Activated naive CD8-positive, alpha-beta T cell treated with anti-CD3 and anti-CD28 coated beads, Interleukin-2, amount 50 U/mL, for 24 hours (primary cell): ENCODE data around the gene PCCB.

Experiments used
- ATAC-seq: fragments of 150-1000 bp; cut with Tn5 transposase; one replicate; pipeline ENCODE4 v1.10.0; 2021
- DNase-seq: peaks from one replicate; pipeline ENCODE4 v3.0.0; 2021
- H3K27ac Mint-ChIP-seq: one replicate; pipeline ENCODE4 v1.8.0; 2021; ENCODE audit warnings: mild to moderate bottlenecking, mixed read lengths
- H3K27me3 Mint-ChIP-seq: one replicate; pipeline ENCODE4 v1.8.0; 2021; ENCODE audit warnings: mixed read lengths
- H3K36me3 Mint-ChIP-seq: one replicate; pipeline ENCODE4 v1.8.0; 2021; ENCODE audit warnings: low read depth, mixed read lengths
- H3K4me1 Mint-ChIP-seq: one replicate; pipeline ENCODE4 v1.8.0; 2021; ENCODE audit warnings: mixed read lengths
- H3K4me3 Mint-ChIP-seq: one replicate; pipeline ENCODE4 v1.8.0; 2021; ENCODE audit warnings: mild to moderate bottlenecking, moderate library complexity, mixed read lengths
- H3K9me3 Mint-ChIP-seq: one replicate; pipeline ENCODE4 v1.8.0; 2021; ENCODE audit warnings: mixed read lengths

Gene PCCB

GRCh38 chr3:136277634-136278033, 27.5 kb downstream of the PCCB start:
- no peak overlapping the region for H3K4me3 Mint-ChIP-seq
- peaks cover 12% of the 10 kb centered on the region for H3K4me1 Mint-ChIP-seq
- no peak for DNase-seq
- H3K27me3 Mint-ChIP-seq = no peaks in the 10 kb centered on the region
- peaks cover 54% of the 10 kb centered on the region for H3K36me3 Mint-ChIP-seq
- ATAC-seq = no peak
- peaks cover 30% of the 10 kb centered on the region for H3K9me3 Mint-ChIP-seq
- H3K27ac Mint-ChIP-seq = no peak overlapping the region

- Mint-ChIP-seq H3K4me1 (peaks cover 12% of the 10 kb centered on the region), H3K27ac (no peak overlapping the region), H3K4me3 (no peak overlapping the region), H3K9me3 (peaks cover 30% of the 10 kb centered on the region), H3K27me3 (no peaks in the 10 kb centered on the region), H3K36me3 (peaks cover 54% of the 10 kb centered on the region)
- DNase-seq = no peak
- no peak for ATAC-seq
These were observed 29.0 kb downstream of the PCCB start for GRCh38 chr3:136279092-136279491.

GRCh38 chr3:136280961-136281360, 30.8 kb downstream of the PCCB start:
- ATAC-seq (no peak), DNase-seq (no peak)
- H3K27me3 Mint-ChIP-seq = no peaks in the 10 kb centered on the region
- H3K4me1 Mint-ChIP-seq = peaks cover 10% of the 10 kb centered on the region
- no peak overlapping the region for H3K4me3 Mint-ChIP-seq
- H3K9me3 Mint-ChIP-seq = peaks cover 30% of the 10 kb centered on the region
- peaks cover 57% of the 10 kb centered on the region for H3K36me3 Mint-ChIP-seq
- no peak overlapping the region for H3K27ac Mint-ChIP-seq

- Mint-ChIP-seq H3K27ac (no peak overlapping the region), H3K4me1 (peaks cover 10% of the 10 kb centered on the region), H3K36me3 (peaks cover 63% of the 10 kb centered on the region), H3K27me3 (no peaks in the 10 kb centered on the region), H3K4me3 (no peak overlapping the region), H3K9me3 (peaks cover 30% of the 10 kb centered on the region)
- no peak for ATAC-seq
- no peak for DNase-seq
These were observed 31.9 kb downstream of the PCCB start for GRCh38 chr3:136281966-136282520.

- DNase-seq (no peak), ATAC-seq (no peak)
- Mint-ChIP-seq H3K27ac (no peak overlapping the region), H3K4me3 (no peak overlapping the region), H3K36me3 (peaks cover 57% of the 10 kb centered on the region), H3K27me3 (no peaks in the 10 kb centered on the region), H3K9me3 (peaks cover 23% of the 10 kb centered on the region), H3K4me1 (peaks cover 10% of the 10 kb centered on the region)
These were observed 33.5 kb downstream of the PCCB start for GRCh38 chr3:136283627-136284026.

GRCh38 chr3:136291302-136291701, 41.2 kb downstream of the PCCB start:
- H3K27ac Mint-ChIP-seq = no peak overlapping the region

GRCh38 chr3:136292500-136292899, 42.4 kb downstream of the PCCB start:
- H3K4me1 Mint-ChIP-seq = no peaks in the 10 kb centered on the region
- no peak overlapping the region for H3K27ac Mint-ChIP-seq
- no peaks in the 10 kb centered on the region for H3K27me3 Mint-ChIP-seq
- peaks cover 31% of the 10 kb centered on the region for H3K36me3 Mint-ChIP-seq
- H3K9me3 Mint-ChIP-seq = no peaks in the 10 kb centered on the region
- ATAC-seq (no peak), DNase-seq (no peak)
- H3K4me3 Mint-ChIP-seq = no peak overlapping the region

More at GRCh38 chr3:136291302-136291701, 41.2 kb downstream of the PCCB start:
- Mint-ChIP-seq H3K27me3 (no peaks in the 10 kb centered on the region), H3K4me1 (no peaks in the 10 kb centered on the region), H3K36me3 (peaks cover 36% of the 10 kb centered on the region), H3K4me3 (no peak overlapping the region), H3K9me3 (no peaks in the 10 kb centered on the region)
- DNase-seq (no peak), ATAC-seq (no peak)

DNA sequence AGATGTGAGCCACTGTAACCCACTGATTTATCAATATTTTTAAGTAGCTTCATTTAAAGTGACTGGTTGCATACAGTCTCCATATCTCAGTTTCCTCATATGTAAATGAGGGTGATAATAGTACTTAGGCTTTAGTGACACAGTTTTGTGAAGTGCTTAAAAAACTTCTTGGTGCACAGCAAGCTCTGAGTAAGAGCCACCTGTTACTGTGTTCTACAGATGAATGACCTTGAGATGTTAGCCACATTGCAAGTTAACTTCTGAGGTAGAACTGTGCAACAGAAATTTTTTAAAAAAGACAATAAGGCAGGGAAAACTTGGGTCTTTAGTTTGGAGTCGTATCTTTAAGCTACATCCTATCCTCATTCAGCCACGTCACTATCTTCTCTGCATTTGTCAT, 43.1 kb downstream of the PCCB start:
- no peaks in the 10 kb centered on the region for H3K9me3 Mint-ChIP-seq
- H3K27me3 Mint-ChIP-seq = no peaks in the 10 kb centered on the region
- ATAC-seq (no peak), DNase-seq (no peak)
- H3K27ac Mint-ChIP-seq = no peak overlapping the region
- H3K4me3 Mint-ChIP-seq = no peak overlapping the region
- no peaks in the 10 kb centered on the region for H3K4me1 Mint-ChIP-seq
- peaks cover 31% of the 10 kb centered on the region for H3K36me3 Mint-ChIP-seq

DNA sequence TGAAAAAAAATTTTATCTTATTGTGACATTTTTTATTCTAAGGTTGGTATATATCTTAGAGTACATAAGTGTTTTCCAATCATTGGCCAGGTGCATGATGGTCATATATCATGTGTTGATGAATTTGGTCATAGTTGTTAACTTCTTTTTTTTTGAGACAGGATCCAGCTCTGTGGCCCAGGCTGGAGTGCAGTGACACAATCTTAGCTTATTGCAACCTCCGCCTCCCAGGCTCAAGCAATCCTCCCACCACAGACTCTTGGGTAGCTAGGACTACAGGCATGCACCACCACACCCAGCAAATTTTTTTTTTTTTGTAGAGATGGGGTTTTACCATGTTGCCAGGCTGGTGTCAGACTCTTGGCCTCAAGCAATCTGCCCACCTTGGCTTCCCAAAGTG, 44.0 kb downstream of the PCCB start:
- Mint-ChIP-seq H3K4me3 (no peak overlapping the region), H3K36me3 (peaks cover 31% of the 10 kb centered on the region), H3K4me1 (no peaks in the 10 kb centered on the region), H3K27me3 (no peaks in the 10 kb centered on the region), H3K9me3 (no peaks in the 10 kb centered on the region), H3K27ac (no peak overlapping the region)
- DNase-seq (no peak), ATAC-seq (no peak)

DNA sequence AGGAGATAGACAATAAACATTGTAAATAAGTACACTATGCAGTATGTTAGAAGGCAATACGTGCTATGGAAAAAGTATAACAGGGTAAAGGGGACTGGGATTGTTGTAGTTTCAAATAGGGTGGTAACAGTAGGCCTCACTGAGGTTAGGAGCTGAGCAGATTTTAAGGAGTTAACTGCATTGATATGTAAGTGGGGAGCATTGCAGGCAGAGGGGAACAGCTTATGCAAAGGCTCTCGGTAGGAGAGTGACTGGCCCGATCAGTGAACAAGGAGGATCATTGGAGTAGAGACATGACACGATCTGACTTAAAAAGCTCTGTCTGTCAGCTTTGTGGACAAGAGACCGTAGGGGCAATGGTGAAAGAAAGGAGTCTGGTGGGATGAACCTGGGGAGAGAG, 46.8 kb downstream of the PCCB start:
- no peak overlapping the region for H3K4me3 Mint-ChIP-seq
- H3K27me3 Mint-ChIP-seq = no peaks in the 10 kb centered on the region
- no peaks in the 10 kb centered on the region for H3K4me1 Mint-ChIP-seq
- peaks cover 29% of the 10 kb centered on the region for H3K36me3 Mint-ChIP-seq
- no peak overlapping the region for H3K27ac Mint-ChIP-seq
- no peaks in the 10 kb centered on the region for H3K9me3 Mint-ChIP-seq
- ATAC-seq (no peak), DNase-seq (no peak)

GRCh38 chr3:136297826-136298225, 47.7 kb downstream of the PCCB start:
- ATAC-seq (peak; percentile 20), DNase-seq (no peak)
- H3K27ac Mint-ChIP-seq = no peak overlapping the region
- no peaks in the 10 kb centered on the region for H3K4me1 Mint-ChIP-seq
- no peak overlapping the region for H3K4me3 Mint-ChIP-seq
- H3K27me3 Mint-ChIP-seq = no peaks in the 10 kb centered on the region
- H3K9me3 Mint-ChIP-seq = no peaks in the 10 kb centered on the region
- peaks cover 29% of the 10 kb centered on the region for H3K36me3 Mint-ChIP-seq

DNA sequence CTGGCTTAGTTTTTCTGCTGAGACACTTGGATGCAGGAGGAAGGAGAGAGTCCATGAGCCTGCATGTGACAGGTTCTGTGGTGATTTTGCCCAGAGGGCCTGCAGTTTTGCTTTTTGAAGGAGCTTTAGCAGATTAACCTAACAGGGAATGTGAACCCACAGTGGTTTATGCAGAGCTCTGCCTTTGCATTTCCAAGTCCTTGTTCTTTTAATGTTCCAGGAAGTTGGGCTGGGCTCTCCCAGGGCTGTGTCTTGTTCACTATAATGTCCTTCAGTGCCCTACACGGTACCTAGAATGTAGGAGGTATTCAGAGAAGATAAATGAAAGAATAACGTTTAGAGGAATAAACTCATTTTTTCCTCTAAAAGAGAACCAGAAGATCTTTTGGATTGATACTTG, 50.3 kb downstream of the PCCB start:
- DNase-seq (no peak), ATAC-seq (no peak)
- no peaks in the 10 kb centered on the region for H3K9me3 Mint-ChIP-seq
- no peaks in the 10 kb centered on the region for H3K4me1 Mint-ChIP-seq
- peaks cover 23% of the 10 kb centered on the region for H3K36me3 Mint-ChIP-seq
- H3K27ac Mint-ChIP-seq = no peak overlapping the region
- H3K27me3 Mint-ChIP-seq = no peaks in the 10 kb centered on the region
- no peak overlapping the region for H3K4me3 Mint-ChIP-seq

- DNase-seq (no peak), ATAC-seq (peak; percentile 33)
- Mint-ChIP-seq H3K27me3 (no peaks in the 10 kb centered on the region), H3K27ac (no peak overlapping the region), H3K4me3 (no peak overlapping the region), H3K4me1 (no peaks in the 10 kb centered on the region), H3K9me3 (peaks cover 4% of the 10 kb centered on the region), H3K36me3 (peaks cover 37% of the 10 kb centered on the region)
These were observed 55.7 kb downstream of the PCCB start for GRCh38 chr3:136305879-136306278.

- H3K4me3 Mint-ChIP-seq = no peak overlapping the region
- ATAC-seq (no peak), DNase-seq (no peak)
- peaks cover 26% of the 10 kb centered on the region for H3K36me3 Mint-ChIP-seq
- no peaks in the 10 kb centered on the region for H3K27me3 Mint-ChIP-seq
- H3K4me1 Mint-ChIP-seq = no peaks in the 10 kb centered on the region
- no peak overlapping the region for H3K27ac Mint-ChIP-seq
- H3K9me3 Mint-ChIP-seq = no peaks in the 10 kb centered on the region
These were observed 61.1 kb downstream of the PCCB start for GRCh38 chr3:136311261-136311660.

- Mint-ChIP-seq H3K9me3 (no peaks in the 10 kb centered on the region), H3K27ac (no peak overlapping the region), H3K4me3 (no peak overlapping the region), H3K27me3 (no peaks in the 10 kb centered on the region), H3K4me1 (no peaks in the 10 kb centered on the region), H3K36me3 (peaks cover 27% of the 10 kb centered on the region)
- ATAC-seq = no peak
- no peak for DNase-seq
These were observed 61.8 kb downstream of the PCCB start for GRCh38 chr3:136311968-136312367.

- Mint-ChIP-seq H3K36me3 (peaks cover 68% of the 10 kb centered on the region), H3K4me3 (no peak overlapping the region), H3K9me3 (peaks cover 21% of the 10 kb centered on the region), H3K4me1 (peaks cover 5% of the 10 kb centered on the region), H3K27ac (no peak overlapping the region), H3K27me3 (no peaks in the 10 kb centered on the region)
- DNase-seq (no peak), ATAC-seq (no peak)
These were observed 76.2 kb downstream of the PCCB start for GRCh38 chr3:136326316-136326715.
